ENCODE measurements around the gene CREB5. TPM values are rescaled to one million over a fixed set of nuclear protein-coding genes. Genes with fewer than 3 reads are reported as not detected.

CREB5 gene
- polyA plus RNA-seq, 1 experiment = 3.9 TPM

DNA sequence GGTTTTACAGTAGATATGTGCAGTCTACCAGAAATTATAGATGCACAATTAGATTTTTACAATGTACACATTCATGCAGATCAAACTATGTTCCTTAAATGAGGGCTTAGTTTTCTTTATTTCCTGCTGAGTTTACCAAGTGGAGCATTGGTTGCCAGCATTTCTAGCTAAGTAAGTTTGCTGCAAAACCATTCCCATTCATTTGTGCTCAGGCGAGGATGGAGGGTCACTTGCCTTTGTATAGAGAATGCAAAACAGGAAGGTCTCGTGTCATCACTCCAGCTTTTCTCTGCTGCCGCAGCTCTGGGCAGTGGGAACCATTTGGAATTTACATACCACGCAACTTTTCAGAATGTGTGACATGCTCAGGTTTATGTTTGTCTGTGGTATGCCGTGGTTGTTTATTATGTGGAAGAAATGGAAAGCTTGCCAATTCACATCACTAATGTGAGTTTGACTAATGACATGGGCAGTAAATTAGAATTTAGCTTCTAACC, 347.2 kb downstream of the CREB5 start:
- Histone ChIP-seq H3K36me3 (ENCODE audit: control insufficient read depth, insufficient read depth, low read length) (no peaks in the 10 kb centered on the region), H3K4me3 (ENCODE audit: low read depth, low read length) (no peak overlapping the region), H3K27me3 (ENCODE audit: control insufficient read depth, insufficient read depth, low read length) (no peaks in the 10 kb centered on the region)
- POLR2A ChIA-PET = no interaction called here
- TF ChIP-seq, protein P1, sequence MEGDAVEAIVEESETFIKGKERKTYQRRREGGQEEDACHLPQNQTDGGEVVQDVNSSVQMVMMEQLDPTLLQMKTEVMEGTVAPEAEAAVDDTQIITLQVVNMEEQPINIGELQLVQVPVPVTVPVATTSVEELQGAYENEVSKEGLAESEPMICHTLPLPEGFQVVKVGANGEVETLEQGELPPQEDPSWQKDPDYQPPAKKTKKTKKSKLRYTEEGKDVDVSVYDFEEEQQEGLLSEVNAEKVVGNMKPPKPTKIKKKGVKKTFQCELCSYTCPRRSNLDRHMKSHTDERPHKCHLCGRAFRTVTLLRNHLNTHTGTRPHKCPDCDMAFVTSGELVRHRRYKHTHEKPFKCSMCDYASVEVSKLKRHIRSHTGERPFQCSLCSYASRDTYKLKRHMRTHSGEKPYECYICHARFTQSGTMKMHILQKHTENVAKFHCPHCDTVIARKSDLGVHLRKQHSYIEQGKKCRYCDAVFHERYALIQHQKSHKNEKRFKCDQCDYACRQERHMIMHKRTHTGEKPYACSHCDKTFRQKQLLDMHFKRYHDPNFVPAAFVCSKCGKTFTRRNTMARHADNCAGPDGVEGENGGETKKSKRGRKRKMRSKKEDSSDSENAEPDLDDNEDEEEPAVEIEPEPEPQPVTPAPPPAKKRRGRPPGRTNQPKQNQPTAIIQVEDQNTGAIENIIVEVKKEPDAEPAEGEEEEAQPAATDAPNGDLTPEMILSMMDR (IDR thresholded peaks at IDR 0.05; ENCODE audit: insufficient read depth, low read depth, low read length) = no peak
- CTCF ChIA-PET = no interaction called here
- no peak for DNase-seq (ENCODE audit: low read depth)

DNA sequence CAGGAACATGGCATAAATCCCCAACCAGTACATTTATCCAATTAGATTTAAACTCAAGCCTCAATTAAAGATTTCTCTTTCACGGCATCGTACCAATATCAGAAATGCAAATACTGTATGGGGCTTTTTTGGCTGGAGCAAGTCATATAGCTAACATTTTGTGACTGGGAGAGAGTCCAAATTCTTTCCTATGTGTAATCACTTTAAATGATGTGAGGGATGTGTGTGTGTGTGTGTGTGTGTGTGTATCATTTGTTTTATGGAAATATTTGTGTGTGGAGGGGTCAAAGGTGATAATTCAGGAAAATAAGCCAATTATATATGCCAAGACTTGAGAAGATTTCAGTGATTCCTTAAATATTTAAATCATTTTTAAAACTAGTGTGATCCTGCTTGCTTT, 349.2 kb downstream of the CREB5 start:
- Histone ChIP-seq H3K36me3 (ENCODE audit: control insufficient read depth, insufficient read depth, low read length) (no peaks in the 10 kb centered on the region), H3K4me3 (ENCODE audit: low read depth, low read length) (no peak overlapping the region), H3K27me3 (ENCODE audit: control insufficient read depth, insufficient read depth, low read length) (no peaks in the 10 kb centered on the region)
- POLR2A ChIA-PET = no interaction called here
- no peak for DNase-seq (ENCODE audit: low read depth)
- CTCF ChIA-PET = no interaction called here
- TF ChIP-seq, protein P1 (IDR thresholded peaks at IDR 0.05; ENCODE audit: insufficient read depth, low read depth, low read length) = no peak

DNA sequence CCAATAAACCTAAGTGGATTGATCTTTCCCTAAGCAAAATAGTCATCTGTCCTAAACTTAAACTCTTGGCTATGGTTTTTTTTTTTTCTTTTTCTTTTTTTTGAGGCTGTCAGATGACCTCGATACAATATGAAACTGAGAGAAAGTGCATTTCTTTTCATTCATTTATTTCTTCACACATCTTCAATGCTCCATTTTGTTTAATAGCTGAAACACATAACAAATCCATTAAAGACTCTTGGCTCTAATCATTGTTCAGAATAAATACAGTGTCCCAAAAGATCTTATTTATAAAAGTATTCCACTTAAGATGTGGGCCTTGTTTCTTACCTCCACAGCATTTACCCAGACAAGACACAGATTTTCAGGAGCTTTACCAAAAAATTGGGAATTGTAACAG, 350.3 kb downstream of the CREB5 start:
- H3K4me3 ChIP-seq (ENCODE audit: low read depth, low read length) = no peak overlapping the region
- no peaks in the 10 kb centered on the region for H3K27me3 ChIP-seq (ENCODE audit: control insufficient read depth, insufficient read depth, low read length)
- TF ChIP-seq, protein P1 (IDR thresholded peaks at IDR 0.05; ENCODE audit: insufficient read depth, low read depth, low read length) = no peak
- CTCF ChIA-PET = interaction anchor here (1.4 kb wide), 1 partner anchor 11 kb away, joined by 4 read pairs; no protein-coding TSS in a partner anchor
- POLR2A ChIA-PET = no interaction called here
- no peak for DNase-seq (ENCODE audit: low read depth)
- no peaks in the 10 kb centered on the region for H3K36me3 ChIP-seq (ENCODE audit: control insufficient read depth, insufficient read depth, low read length)

DNA sequence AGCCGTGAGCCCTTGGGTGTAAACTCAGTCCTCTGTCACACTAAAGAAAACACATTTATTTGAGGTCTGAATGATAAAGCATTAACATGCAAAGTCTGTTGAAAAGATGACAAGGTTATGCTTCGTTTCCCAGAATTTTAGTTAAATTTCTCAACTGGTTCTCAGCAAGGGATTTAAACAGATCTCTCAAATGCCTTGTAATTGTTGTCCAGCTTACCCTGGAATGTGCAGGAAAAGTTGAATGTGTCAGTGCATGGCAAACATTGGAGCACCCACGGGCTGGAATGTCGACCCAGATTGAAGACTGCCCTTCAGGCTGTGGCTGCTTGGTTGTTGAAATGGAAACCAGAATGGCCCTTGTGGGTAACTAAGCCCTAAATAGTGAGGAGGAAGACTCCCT, 354.0 kb downstream of the CREB5 start:
- no peak overlapping the region for H3K4me3 ChIP-seq (ENCODE audit: low read depth, low read length)
- ChIA-PET POLR2A (no interaction called here), CTCF (no interaction called here)
- no peaks in the 10 kb centered on the region for H3K36me3 ChIP-seq (ENCODE audit: control insufficient read depth, insufficient read depth, low read length)
- TF ChIP-seq, protein P1 (IDR thresholded peaks at IDR 0.05; ENCODE audit: insufficient read depth, low read depth, low read length) = no peak
- no peak for DNase-seq (ENCODE audit: low read depth)
- H3K27me3 ChIP-seq (ENCODE audit: control insufficient read depth, insufficient read depth, low read length) = no peaks in the 10 kb centered on the region

DNA sequence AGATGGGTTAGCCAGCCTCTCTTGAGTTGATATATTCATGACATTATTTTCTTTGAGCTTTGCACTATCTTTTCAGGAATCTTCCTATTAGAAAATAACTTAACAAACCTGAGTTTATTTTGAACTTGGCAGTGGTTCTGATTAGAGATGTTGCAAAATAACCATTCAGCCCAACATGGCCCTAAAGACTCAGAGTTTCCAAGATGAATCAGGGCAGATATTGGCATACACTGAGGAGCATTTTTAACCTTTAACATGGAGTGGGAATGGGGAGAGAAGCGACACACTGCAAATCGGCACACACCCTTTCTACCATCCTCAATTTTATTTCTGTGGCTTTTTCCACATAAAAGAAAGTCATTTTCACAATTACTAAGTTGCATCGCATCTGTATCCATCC, 355.0 kb downstream of the CREB5 start:
- no peak for DNase-seq (ENCODE audit: low read depth)
- TF ChIP-seq, protein P1 (IDR thresholded peaks at IDR 0.05; ENCODE audit: insufficient read depth, low read depth, low read length) = no peak
- Histone ChIP-seq H3K36me3 (ENCODE audit: control insufficient read depth, insufficient read depth, low read length) (no peaks in the 10 kb centered on the region), H3K4me3 (ENCODE audit: low read depth, low read length) (no peak overlapping the region), H3K27me3 (ENCODE audit: control insufficient read depth, insufficient read depth, low read length) (no peaks in the 10 kb centered on the region)
- POLR2A ChIA-PET = no interaction called here
- CTCF ChIA-PET = interaction anchor here (0.9 kb wide), 1 partner anchor 14 kb away, joined by 4 read pairs; no protein-coding TSS in a partner anchor

All from BJ (cell line).